Activated T-helper 1 cell treated with anti-CD3 and anti-CD28 coated beads, Interleukin-12 subunit alpha, Interleukin-12 subunit beta, Interleukin-2, Interleukin-4 antibody, amounts not matched to agents 30 ng/mL and 10 ng/mL and 1 ng/mL, durations not matched to agents 14 hours and 24 hours and 36 hours (primary cell): ENCODE data around the gene ADGRD1. TPM values are rescaled to one million over a fixed set of nuclear protein-coding genes. Genes with fewer than 3 reads are reported as not detected.

Source experiments
- DNase-seq: peaks from one replicate; pipeline ENCODE4 v3.0.0; 2021; ENCODE audit warnings: low spot score
- H3K27ac Mint-ChIP-seq: one replicate; pipeline ENCODE4 v1.8.0; 2021; ENCODE audit warnings: mild to moderate bottlenecking, mixed read lengths
- H3K27me3 Mint-ChIP-seq: one replicate; pipeline ENCODE4 v1.8.0; 2022; ENCODE audit warnings: mild to moderate bottlenecking, moderate library complexity, mixed read lengths; ENCODE audit not compliant: insufficient read depth
- H3K36me3 Mint-ChIP-seq: one replicate; pipeline ENCODE4 v1.8.0; 2021; ENCODE audit warnings: low read depth, mixed read lengths
- H3K4me1 Mint-ChIP-seq: one replicate; pipeline ENCODE4 v1.8.0; 2021; ENCODE audit warnings: low read depth, mixed read lengths
- H3K4me3 Mint-ChIP-seq: one replicate; pipeline ENCODE4 v1.8.0; 2021; ENCODE audit warnings: mild to moderate bottlenecking, moderate library complexity, mixed read lengths
- H3K9me3 Mint-ChIP-seq: one replicate; pipeline ENCODE4 v1.8.0; 2021; ENCODE audit warnings: mixed read lengths
- intact Hi-C: fragments of 100-400 bp; cut with micrococcal nuclease; formaldehyde crosslinking; loops from one replicate; pipeline ENCODE4 v1.15.1; 2024
- total RNA-seq: library from RNA; stranded (reverse); gene quantifications from 2 replicates; pipeline ENCODE4 v1.2.3, GENCODE V29; 2022

Gene ADGRD1
- total RNA-seq, 1 donor from 2014 or later: 0.18 TPM

- intact Hi-C loops: no loop called here
- no peak for DNase-seq
- no peaks in the 10 kb centered on the region for H3K9me3 Mint-ChIP-seq
- H3K27me3 Mint-ChIP-seq: no peaks in the 10 kb centered on the region
- H3K4me1 Mint-ChIP-seq: no peaks in the 10 kb centered on the region
- H3K27ac Mint-ChIP-seq: no peak overlapping the region
- H3K4me3 Mint-ChIP-seq: no peak overlapping the region
- H3K36me3 Mint-ChIP-seq: no peaks in the 10 kb centered on the region
These were observed 6.4 kb downstream of the ADGRD1 start for GRCh38 chr12:130960058-130960457.

GRCh38 chr12:130960787-130961186, 7.1 kb downstream of the ADGRD1 start:
- Mint-ChIP-seq H3K27ac (no peak overlapping the region), H3K4me3 (no peak overlapping the region), H3K9me3 (no peaks in the 10 kb centered on the region), H3K36me3 (no peaks in the 10 kb centered on the region), H3K27me3 (no peaks in the 10 kb centered on the region), H3K4me1 (no peaks in the 10 kb centered on the region)
- no peak for DNase-seq
- intact Hi-C loops: no loop called here

DNA sequence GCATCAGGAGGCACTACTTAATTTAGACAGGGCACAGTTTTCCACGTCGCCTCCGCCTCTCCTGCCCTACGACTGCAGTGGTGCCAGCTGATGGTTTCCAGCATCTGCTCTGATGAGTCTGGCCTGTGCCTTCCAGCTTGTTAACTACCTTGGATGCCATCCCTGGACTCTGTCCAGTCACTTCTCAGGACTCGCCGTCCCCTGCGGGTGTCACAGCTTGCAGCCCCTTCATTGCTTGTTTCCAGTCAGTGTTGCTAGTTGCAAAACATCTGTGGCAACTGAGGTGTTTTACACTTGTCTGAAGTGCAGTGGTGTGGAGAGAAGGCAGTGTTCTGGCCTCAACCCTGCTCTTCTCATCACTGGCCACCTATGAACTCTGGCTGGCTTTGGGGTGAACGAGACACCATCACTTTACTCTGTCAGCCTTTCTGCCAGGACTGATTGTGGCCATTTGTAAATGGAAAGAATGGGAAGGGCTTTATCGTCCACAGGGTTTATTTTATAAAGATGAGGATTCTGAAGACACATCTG, 8.3 kb downstream of the ADGRD1 start:
- intact Hi-C loops: no loop called here

DNA sequence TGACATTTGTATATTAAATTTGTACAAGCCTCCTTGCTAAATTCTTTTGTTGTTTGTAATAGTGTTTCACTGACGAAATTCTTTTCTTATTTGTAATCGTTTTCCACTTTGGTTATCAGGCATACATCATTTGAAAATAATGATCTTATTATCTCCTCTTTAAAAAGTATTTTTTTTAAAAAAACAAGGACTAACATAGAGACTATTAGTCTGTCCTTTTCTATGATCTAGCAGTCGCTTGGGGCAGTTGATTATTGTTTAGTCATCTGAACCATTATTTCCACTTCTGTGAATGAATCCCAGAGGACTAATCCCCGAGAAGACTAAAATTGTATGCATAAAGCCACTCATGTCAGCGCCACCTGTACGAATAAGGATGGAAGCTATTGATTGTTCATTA, 11.5 kb downstream of the ADGRD1 start:
- intact Hi-C loops: no loop called here
- Mint-ChIP-seq H3K27me3 (no peaks in the 10 kb centered on the region), H3K36me3 (no peaks in the 10 kb centered on the region), H3K4me3 (no peak overlapping the region), H3K4me1 (no peaks in the 10 kb centered on the region), H3K27ac (no peak overlapping the region), H3K9me3 (no peaks in the 10 kb centered on the region)
- no peak for DNase-seq

More for the DNA sequence above, 8.3 kb downstream of the ADGRD1 start:
- no peak for DNase-seq
- H3K36me3 Mint-ChIP-seq: no peaks in the 10 kb centered on the region
- no peak overlapping the region for H3K27ac Mint-ChIP-seq
- no peaks in the 10 kb centered on the region for H3K4me1 Mint-ChIP-seq
- H3K4me3 Mint-ChIP-seq: no peak overlapping the region
- H3K9me3 Mint-ChIP-seq: no peaks in the 10 kb centered on the region
- no peaks in the 10 kb centered on the region for H3K27me3 Mint-ChIP-seq

GRCh38 chr12:130965668-130966067, 12.0 kb downstream of the ADGRD1 start:
- Mint-ChIP-seq H3K9me3 (no peaks in the 10 kb centered on the region), H3K27me3 (no peaks in the 10 kb centered on the region), H3K27ac (no peak overlapping the region), H3K4me1 (no peaks in the 10 kb centered on the region), H3K4me3 (no peak overlapping the region), H3K36me3 (no peaks in the 10 kb centered on the region)
- intact Hi-C loops: no loop called here
- no peak for DNase-seq

DNA sequence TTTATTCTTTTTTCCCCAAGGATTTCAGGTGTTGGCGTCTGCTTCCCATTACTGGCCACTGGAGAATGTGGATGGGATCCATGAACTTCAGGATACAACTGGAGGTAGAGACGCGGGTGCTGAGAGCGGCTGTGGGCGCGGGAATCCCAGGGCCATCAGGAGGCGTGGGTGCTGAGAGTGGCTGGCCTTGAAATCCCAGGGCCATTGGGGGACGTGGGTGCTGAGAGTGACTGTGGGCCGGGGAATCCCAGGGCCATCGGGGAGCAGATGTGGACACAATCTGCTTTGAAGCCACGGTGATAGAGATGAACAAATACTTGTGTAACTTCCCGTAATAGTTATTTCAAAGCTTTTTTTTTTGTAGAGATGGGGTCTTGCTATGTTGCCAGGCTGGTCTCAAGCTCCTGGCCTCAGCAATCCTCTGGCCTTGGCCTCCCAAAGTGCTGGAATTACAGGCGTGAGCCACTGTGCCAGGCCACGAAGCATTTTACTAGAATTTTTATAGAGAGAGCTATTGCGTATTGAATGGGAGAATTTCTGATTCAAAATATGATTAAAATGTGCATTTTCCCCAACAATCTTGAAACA, 12.8 kb downstream of the ADGRD1 start:
- intact Hi-C loops: no loop called here
- no peaks in the 10 kb centered on the region for H3K4me1 Mint-ChIP-seq
- no peaks in the 10 kb centered on the region for H3K9me3 Mint-ChIP-seq
- no peak overlapping the region for H3K27ac Mint-ChIP-seq
- DNase-seq: no peak
- H3K36me3 Mint-ChIP-seq: no peaks in the 10 kb centered on the region
- H3K4me3 Mint-ChIP-seq: no peak overlapping the region
- H3K27me3 Mint-ChIP-seq: no peaks in the 10 kb centered on the region

DNA sequence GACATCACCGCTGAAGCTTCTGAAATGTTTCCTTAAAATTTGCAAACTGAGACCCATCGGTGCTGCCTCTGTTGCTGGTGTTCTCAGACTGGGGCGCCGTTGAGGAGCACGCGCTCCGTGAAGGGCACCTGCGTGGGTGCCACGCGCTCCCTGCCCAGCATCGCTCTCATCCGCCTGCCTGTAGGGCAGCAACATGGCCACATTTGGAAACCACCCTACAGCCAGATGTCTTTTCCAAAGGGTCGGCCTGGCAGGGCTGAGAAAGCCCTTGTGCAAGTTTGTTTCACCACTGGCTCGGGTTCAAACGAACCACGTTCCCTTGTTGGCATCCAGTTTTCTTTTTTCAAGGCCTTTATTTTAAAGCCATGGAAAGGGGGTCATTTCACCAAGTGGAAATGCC, 13.9 kb downstream of the ADGRD1 start:
- intact Hi-C loops: no loop called here
- Mint-ChIP-seq H3K27ac (no peak overlapping the region), H3K4me3 (no peak overlapping the region), H3K36me3 (no peaks in the 10 kb centered on the region), H3K9me3 (no peaks in the 10 kb centered on the region), H3K27me3 (no peaks in the 10 kb centered on the region), H3K4me1 (no peaks in the 10 kb centered on the region)
- no peak for DNase-seq

- Mint-ChIP-seq H3K4me3 (no peak overlapping the region), H3K4me1 (no peaks in the 10 kb centered on the region), H3K9me3 (no peaks in the 10 kb centered on the region), H3K27ac (no peak overlapping the region), H3K27me3 (no peaks in the 10 kb centered on the region), H3K36me3 (no peaks in the 10 kb centered on the region)
- intact Hi-C loops: no loop called here
- no peak for DNase-seq
These were observed 14.9 kb downstream of the ADGRD1 start for GRCh38 chr12:130968611-130969010.

DNA sequence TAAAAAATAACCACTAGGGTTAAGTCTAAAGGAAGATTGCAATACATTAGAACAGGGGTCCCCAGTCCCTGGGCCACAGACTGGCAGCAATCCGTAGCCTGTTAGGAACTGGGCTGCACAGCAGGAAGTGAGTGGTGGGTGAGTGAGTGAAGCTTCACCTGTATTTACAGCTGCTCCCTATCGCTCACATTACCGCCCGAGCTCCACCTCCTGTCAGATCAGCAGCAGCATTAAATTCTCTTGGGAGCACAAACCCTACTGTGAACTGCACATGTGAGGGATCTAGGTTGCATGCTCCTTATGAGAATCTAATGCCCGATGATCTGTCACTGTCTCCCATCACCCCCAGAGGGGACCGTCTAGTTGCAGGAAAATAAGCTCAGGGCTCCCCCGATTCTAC, 15.5 kb downstream of the ADGRD1 start:
- intact Hi-C loops: no loop called here
- no peak for DNase-seq
- H3K4me1 Mint-ChIP-seq: no peaks in the 10 kb centered on the region
- no peak overlapping the region for H3K4me3 Mint-ChIP-seq
- no peaks in the 10 kb centered on the region for H3K9me3 Mint-ChIP-seq
- no peak overlapping the region for H3K27ac Mint-ChIP-seq
- H3K36me3 Mint-ChIP-seq: no peaks in the 10 kb centered on the region
- H3K27me3 Mint-ChIP-seq: no peaks in the 10 kb centered on the region

DNA sequence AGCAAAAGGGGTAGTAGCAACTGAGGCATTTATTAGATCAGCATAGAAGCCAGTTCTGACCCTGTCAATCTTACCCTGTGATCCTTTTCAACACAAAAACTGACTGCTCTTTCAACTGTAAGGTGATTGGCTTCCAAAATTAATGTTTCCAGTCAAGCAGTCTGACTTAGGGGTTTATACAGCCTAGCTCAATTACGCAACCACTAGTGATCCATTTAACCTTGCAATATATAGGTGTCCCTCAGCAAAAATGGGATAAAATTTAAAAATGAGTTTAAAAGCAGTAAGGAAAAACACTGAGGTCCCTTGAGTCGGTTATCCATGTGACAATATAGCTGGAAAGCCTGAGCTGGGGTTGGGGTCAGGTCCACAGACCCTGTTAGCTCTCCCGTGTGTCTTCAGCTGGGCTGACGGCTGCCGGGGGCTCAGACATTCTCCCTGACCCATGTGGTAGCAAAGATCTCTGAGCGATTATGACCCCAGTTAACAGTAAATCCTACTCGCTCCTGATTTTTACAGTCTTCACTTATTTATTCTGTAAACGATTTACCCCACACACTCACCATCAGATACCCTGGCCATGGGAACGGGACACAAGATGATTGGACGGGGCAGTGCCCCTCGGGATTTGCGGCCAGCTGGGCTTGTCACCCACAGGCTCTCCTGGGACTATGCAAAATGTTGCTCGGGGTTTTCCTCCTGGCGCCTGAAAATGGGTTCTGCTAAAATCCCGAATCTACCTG, 16.6 kb downstream of the ADGRD1 start:
- Mint-ChIP-seq H3K27ac (no peak overlapping the region), H3K4me1 (no peaks in the 10 kb centered on the region), H3K27me3 (no peaks in the 10 kb centered on the region), H3K36me3 (no peaks in the 10 kb centered on the region), H3K9me3 (no peaks in the 10 kb centered on the region), H3K4me3 (no peak overlapping the region)
- intact Hi-C loops: no loop called here
- no peak for DNase-seq

DNA sequence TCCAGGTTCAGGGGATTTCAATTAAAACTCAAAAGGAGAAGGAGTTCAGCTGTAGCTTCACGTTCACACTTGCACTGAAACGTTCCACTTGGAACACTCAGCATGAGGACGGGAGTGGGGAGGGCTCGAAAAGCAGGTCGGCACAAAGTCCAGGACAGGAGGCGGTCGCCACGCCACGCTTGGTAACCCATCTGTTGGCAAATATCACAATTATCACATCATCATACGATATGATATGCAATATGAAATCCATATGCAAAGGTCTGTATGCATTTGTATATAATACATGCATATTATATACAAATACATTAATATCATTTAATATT, 17.2 kb downstream of the ADGRD1 start:
- Mint-ChIP-seq H3K9me3 (no peaks in the 10 kb centered on the region), H3K4me1 (no peaks in the 10 kb centered on the region), H3K27me3 (no peaks in the 10 kb centered on the region), H3K27ac (no peak overlapping the region), H3K36me3 (no peaks in the 10 kb centered on the region), H3K4me3 (no peak overlapping the region)
- intact Hi-C loops: no loop called here
- no peak for DNase-seq

GRCh38 chr12:130971925-130972585, 18.3 kb downstream of the ADGRD1 start:
- intact Hi-C loops: no loop called here
- Mint-ChIP-seq H3K4me3 (no peak overlapping the region), H3K27me3 (no peaks in the 10 kb centered on the region), H3K27ac (no peak overlapping the region), H3K4me1 (no peaks in the 10 kb centered on the region), H3K9me3 (no peaks in the 10 kb centered on the region), H3K36me3 (no peaks in the 10 kb centered on the region)
- DNase-seq: no peak

DNA sequence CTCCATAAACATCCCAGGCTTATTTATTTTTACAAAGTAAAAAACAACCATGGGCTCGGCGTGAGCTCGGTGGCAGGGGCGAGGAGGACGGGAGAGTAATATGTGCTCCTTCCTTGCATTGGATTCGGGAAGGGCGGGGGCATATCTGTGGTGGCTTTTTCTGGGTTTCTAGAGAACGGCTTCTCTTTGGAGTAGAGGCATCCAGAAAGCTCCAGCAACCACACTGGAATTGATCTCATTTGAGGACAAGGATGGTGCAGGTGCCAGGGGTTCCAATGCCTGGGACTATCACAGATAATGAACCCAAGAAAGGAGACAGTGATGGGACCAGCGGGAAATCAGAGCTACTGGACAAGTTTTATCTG, 18.9 kb downstream of the ADGRD1 start:
- H3K27me3 Mint-ChIP-seq: no peaks in the 10 kb centered on the region
- no peaks in the 10 kb centered on the region for H3K4me1 Mint-ChIP-seq
- H3K36me3 Mint-ChIP-seq: no peaks in the 10 kb centered on the region
- intact Hi-C loops: no loop called here
- no peaks in the 10 kb centered on the region for H3K9me3 Mint-ChIP-seq
- H3K27ac Mint-ChIP-seq: no peak overlapping the region
- no peak for DNase-seq
- no peak overlapping the region for H3K4me3 Mint-ChIP-seq
